TTC549 (cell line): ENCODE data around the gene LRRC56.

Experiments
- FAIRE-seq: peaks from 2 replicates; lab custom pipeline; 2012; peaks lifted over from hg19 to GRCh38; lab: Jason Lieb, UNC

The LRRC56 gene

DNA sequence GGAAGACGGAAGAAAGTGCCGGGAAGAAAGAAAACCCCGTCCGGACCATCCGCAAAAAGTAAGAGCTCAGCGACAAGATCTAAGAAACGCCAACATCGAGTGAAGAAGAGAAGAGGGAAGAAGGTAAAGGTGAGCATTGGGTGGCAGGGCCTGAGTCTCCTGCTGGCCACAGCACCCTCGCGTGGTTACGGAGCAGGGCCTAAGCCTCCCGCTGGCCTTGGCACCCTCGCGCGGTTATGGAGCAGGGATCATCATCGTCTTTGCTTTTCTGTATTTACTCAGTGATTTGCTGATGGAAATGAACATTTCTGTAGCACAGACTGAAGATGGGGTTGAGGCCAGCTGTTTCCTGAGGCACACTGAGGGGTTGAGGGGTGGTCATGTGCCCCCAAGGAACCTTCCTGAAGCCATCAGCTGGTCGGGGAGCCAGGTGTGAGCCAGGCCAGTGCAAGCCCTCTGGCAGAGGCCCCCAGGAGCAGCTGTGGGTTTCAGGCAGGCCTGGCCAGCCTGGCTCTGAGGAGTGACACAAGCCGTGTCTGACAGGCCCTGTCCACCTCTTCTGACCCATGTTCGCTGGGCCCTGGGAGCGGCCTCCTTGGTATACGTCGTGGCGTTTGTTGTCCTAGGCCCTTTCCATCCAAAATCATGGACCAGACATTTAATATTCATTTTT is 64.4 kb downstream of the LRRC56 start:
- no peak for FAIRE-seq

DNA sequence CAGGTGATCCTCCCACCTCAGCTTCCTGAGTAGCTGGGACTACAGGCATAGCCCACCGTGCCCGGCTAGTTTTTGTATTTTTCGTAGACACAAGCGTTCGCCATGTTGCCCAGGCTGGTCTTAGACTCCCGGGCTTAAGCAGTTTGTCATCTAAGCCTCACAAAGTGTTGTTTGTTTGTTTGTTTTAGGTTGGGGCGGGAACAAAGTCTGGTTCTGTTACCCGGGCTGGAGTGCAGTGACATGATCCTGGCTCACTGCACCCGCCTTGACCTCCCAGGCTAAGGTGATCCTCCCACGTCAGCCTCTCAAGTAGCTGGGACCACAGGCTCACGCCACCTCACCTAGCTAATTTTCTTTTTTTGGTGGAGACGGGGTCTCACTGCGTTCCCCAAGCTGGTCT is 65.8 kb downstream of the LRRC56 start:
- FAIRE-seq, result no peak
